ENCODE results near the gene CRELD2.

The CRELD2 gene

DNA sequence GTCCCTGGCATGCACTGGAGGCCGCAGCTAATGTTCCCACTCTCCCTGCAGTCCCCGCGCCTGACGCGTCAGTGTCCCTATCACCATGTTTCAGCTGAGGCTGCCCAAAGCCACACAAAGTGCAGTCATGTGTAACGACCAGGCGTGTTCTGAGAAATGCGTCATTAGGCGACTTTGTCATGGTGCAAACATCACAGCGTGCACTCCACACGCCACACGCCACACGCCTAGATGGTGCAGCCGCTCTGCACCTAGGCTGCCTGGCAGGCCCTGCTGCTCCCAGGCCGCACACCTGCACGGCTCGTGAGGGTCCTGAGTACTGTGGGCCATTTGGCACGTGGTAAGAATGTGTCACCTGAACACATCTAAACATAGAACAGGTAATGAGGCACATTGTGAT is 2.4 kb downstream of the CRELD2 start (continued):
- TF ChIP-seq ZBTB44 (tag by site-specific recombination; IDR thresholded peaks at IDR 0.05), result no peak
- no peak for TF ChIP-seq ZBTB21 (tag by site-specific recombination; IDR thresholded peaks at IDR 0.05)
- no peak for TF ChIP-seq ZNF514 (tag by site-specific recombination; IDR thresholded peaks at IDR 0.05)
- TF ChIP-seq ZNF510 (tag by site-specific recombination; IDR thresholded peaks at IDR 0.05; ENCODE audit: insufficient replicate concordance), result no peak
- TF ChIP-seq GLIS2 (tag by site-specific recombination; IDR thresholded peaks at IDR 0.05), result no peak
- no peak for TF ChIP-seq ZNF10 (tag by site-specific recombination; IDR thresholded peaks at IDR 0.05)
- no peak for TF ChIP-seq WT1 (tag by site-specific recombination; IDR thresholded peaks at IDR 0.05)

DNA sequence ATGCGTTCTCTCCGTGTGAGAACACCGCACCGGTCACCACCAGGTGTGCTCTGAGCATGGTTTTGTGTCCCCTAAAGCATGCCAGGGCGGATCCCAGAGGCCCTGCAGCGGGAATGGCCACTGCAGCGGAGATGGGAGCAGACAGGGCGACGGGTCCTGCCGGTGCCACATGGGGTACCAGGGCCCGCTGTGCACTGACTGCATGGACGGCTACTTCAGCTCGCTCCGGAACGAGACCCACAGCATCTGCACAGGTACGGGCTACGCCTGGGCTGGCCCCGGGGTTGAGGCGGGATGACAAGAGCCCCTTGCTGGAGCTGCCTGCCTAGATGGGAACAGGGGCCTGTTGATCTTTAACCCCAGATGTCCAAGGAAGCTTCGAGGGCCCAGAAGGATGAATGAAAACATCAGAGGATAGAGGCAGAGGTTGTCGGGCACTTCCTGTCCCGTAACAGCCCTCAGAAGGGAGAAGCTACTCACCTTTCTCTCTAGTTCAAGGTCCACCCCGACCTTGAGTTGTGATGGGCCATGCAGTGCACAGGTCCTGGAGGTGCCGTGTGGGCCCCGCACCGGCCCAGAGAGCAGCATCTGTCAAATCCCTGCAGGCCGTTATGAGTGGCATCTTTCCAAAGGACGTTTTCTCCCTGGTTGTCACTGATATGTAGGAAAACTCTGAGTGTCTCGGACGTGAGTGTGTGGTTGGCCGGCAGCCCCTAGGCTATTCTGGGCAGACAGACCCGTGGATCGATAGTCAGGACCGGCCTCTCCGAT is 3.3 kb downstream of the CRELD2 start:
- peaks cover 0 to 55% of the 10 kb centered on the region in 2 experiments; a peak in 1 of 3 replicates for H3K36me3 ChIP-seq (ENCODE audit: control insufficient read depth in 2 of 2, insufficient read depth in 1 of 2, low read length in 2 of 2)
- no peak overlapping the region for H3K27ac ChIP-seq (ENCODE audit: extremely low read depth, low read depth, low read length)
- no peak for TF ChIP-seq ZNF76 (tag by site-specific recombination; IDR thresholded peaks at IDR 0.05; ENCODE audit: borderline replicate concordance, low read depth)
- TF ChIP-seq ZFP69B (tag by site-specific recombination; IDR thresholded peaks at IDR 0.05), result 0 out of 2 replicates have a peak, but pooled peaks have one; percentile 50
- no peak for TF ChIP-seq ZNF350 (tag by site-specific recombination; IDR thresholded peaks at IDR 0.05)
- TF ChIP-seq ZNF660 (tag by site-specific recombination; IDR thresholded peaks at IDR 0.05), result no peak
- TF ChIP-seq ZNF692 (tag by site-specific recombination; IDR thresholded peaks at IDR 0.05), result 0 out of 2 replicates have a peak, but pooled peaks have one; percentile 32
- TF ChIP-seq, protein P1, sequence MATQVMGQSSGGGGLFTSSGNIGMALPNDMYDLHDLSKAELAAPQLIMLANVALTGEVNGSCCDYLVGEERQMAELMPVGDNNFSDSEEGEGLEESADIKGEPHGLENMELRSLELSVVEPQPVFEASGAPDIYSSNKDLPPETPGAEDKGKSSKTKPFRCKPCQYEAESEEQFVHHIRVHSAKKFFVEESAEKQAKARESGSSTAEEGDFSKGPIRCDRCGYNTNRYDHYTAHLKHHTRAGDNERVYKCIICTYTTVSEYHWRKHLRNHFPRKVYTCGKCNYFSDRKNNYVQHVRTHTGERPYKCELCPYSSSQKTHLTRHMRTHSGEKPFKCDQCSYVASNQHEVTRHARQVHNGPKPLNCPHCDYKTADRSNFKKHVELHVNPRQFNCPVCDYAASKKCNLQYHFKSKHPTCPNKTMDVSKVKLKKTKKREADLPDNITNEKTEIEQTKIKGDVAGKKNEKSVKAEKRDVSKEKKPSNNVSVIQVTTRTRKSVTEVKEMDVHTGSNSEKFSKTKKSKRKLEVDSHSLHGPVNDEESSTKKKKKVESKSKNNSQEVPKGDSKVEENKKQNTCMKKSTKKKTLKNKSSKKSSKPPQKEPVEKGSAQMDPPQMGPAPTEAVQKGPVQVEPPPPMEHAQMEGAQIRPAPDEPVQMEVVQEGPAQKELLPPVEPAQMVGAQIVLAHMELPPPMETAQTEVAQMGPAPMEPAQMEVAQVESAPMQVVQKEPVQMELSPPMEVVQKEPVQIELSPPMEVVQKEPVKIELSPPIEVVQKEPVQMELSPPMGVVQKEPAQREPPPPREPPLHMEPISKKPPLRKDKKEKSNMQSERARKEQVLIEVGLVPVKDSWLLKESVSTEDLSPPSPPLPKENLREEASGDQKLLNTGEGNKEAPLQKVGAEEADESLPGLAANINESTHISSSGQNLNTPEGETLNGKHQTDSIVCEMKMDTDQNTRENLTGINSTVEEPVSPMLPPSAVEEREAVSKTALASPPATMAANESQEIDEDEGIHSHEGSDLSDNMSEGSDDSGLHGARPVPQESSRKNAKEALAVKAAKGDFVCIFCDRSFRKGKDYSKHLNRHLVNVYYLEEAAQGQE (tag by site-specific recombination; IDR thresholded peaks at IDR 0.05), result no peak
- TF ChIP-seq ZNF426 (tag by site-specific recombination; IDR thresholded peaks at IDR 0.05), result no peak
- no peaks in the 10 kb centered on the region for H3K9me3 ChIP-seq (ENCODE audit: control insufficient read depth, insufficient read depth, low read depth, low read length)
- ChIA-PET CTCF (interaction anchor here (0.7 kb wide), 2 partner anchors 188 to 770 kb away, joined by 3 read pairs; no protein-coding TSS in a partner anchor), POLR2A (no interaction called here)
- H3K4me3 ChIP-seq (ENCODE audit: low read depth, low read length), result no peak overlapping the region
- H3K4me1 ChIP-seq (ENCODE audit: control insufficient read depth, insufficient read depth, low read length), result no peaks in the 10 kb centered on the region

- H3K27ac ChIP-seq (ENCODE audit: extremely low read depth, low read depth, low read length), result no peak overlapping the region
- H3K4me3 ChIP-seq (ENCODE audit: low read depth, low read length), result no peak overlapping the region
- H3K9me3 ChIP-seq (ENCODE audit: control insufficient read depth, insufficient read depth, low read depth, low read length), result no peaks in the 10 kb centered on the region
- POLR2A ChIA-PET, result no interaction called here
- CTCF ChIA-PET, result no interaction called here
- H3K4me1 ChIP-seq (ENCODE audit: control insufficient read depth, insufficient read depth, low read length), result no peaks in the 10 kb centered on the region
- peaks cover 0 to 56% of the 10 kb centered on the region in 2 experiments; a peak in 1 of 3 replicates for H3K36me3 ChIP-seq (ENCODE audit: control insufficient read depth in 2 of 2, insufficient read depth in 1 of 2, low read length in 2 of 2)
- TF ChIP-seq ZNF521 (tag by site-specific recombination; IDR thresholded peaks at IDR 0.05) (no peak), ZFHX2 (tag by site-specific recombination; conservative IDR thresholded peaks at IDR 0.05) (peak; percentile 63; the same call in 1 of the 2 replicates), EGR2 (tag by site-specific recombination; IDR thresholded peaks at IDR 0.05; ENCODE audit: low read depth) (peak; percentile 49; the same call in 1 of the 2 replicates), SP3 (tag by site-specific recombination; IDR thresholded peaks at IDR 0.05) (no peak), ZNF302 (tag by site-specific recombination; IDR thresholded peaks at IDR 0.05; ENCODE audit: low read depth) (no peak), ZNF133 (tag by site-specific recombination; IDR thresholded peaks at IDR 0.05) (no peak)
- TF ChIP-seq, protein P2, sequence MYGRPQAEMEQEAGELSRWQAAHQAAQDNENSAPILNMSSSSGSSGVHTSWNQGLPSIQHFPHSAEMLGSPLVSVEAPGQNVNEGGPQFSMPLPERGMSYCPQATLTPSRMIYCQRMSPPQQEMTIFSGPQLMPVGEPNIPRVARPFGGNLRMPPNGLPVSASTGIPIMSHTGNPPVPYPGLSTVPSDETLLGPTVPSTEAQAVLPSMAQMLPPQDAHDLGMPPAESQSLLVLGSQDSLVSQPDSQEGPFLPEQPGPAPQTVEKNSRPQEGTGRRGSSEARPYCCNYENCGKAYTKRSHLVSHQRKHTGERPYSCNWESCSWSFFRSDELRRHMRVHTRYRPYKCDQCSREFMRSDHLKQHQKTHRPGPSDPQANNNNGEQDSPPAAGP (tag by site-specific recombination; IDR thresholded peaks at IDR 0.05), result no peak
- TF ChIP-seq, protein P3, sequence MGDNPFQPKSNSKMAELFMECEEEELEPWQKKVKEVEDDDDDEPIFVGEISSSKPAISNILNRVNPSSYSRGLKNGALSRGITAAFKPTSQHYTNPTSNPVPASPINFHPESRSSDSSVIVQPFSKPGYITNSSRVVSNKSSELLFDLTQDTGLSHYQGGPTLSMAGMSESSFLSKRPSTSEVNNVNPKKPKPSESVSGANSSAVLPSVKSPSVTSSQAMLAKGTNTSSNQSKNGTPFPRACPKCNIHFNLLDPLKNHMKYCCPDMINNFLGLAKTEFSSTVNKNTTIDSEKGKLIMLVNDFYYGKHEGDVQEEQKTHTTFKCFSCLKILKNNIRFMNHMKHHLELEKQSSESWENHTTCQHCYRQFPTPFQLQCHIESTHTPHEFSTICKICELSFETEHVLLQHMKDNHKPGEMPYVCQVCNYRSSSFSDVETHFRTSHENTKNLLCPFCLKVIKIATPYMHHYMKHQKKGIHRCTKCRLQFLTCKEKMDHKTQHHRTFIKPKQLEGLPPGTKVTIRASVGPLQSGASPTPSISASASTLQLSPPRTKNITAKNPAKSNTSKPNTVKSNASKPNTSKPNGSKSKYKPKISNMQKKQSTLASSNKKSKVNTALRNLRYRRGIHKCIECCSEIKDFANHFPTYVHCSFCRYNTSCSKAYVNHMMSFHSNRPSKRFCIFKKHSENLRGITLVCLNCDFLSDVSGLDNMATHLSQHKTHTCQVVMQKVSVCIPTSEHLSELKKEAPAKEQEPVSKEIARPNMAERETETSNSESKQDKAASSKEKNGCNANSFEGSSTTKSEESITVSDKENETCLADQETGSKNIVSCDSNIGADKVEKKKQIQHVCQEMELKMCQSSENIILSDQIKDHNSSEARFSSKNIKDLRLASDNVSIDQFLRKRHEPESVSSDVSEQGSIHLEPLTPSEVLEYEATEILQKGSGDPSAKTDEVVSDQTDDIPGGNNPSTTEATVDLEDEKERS (tag by site-specific recombination; IDR thresholded peaks at IDR 0.05), result no peak
These were observed 4.0 kb downstream of the CRELD2 start for GRCh38 chr22:49922484-49922883.

Measured in HEK293 (cell line).